NCI-H524 (cell line): ENCODE measurements around the gene RNF212B.
A peak's percentile ranks its signal among the peaks of the same experiment; 100 is the strongest.

Experiments used
- DNase-seq, 2 experiments: peaks; one replicate each; lab custom pipeline; 2025; lab: John Stamatoyannopoulos, UW

RNF212B gene

DNA sequence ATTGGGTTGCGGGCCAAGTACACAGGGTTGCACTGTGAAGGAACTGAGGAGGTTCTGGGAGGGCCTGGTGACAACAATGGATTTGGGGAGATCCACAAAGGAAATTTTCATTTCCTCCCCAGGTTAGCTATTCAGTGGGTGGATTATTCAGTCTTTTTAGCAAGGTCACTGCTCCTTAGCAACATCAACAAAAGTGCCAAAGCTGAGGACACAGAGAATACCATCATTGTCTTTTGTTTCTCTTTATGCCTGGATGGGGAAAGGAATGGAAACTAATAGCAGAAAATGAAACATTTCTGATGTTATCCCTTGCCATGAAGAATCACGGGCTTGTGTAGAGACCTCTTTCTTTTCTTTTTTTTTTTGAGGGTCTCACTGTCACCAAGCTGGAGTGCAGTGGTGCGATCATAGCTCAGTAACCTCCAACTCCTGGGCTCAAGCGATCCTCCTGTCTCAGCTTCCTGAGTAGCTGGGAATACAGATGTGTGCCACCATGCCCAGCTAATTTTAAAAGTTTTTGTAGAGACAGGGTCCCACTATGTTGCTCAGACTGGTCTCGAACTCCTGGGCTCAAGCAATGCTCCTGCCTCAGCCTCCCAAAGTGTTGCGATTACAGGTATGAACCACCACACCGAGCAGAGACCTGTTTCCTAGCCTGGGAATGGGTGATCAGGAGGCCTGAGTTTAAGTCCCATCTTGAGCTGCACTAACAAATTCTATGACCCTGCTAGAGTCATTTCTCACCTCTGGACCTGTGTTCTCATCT, 58.5 kb downstream of the RNF212B start:
- DNase-seq = no peak

DNA sequence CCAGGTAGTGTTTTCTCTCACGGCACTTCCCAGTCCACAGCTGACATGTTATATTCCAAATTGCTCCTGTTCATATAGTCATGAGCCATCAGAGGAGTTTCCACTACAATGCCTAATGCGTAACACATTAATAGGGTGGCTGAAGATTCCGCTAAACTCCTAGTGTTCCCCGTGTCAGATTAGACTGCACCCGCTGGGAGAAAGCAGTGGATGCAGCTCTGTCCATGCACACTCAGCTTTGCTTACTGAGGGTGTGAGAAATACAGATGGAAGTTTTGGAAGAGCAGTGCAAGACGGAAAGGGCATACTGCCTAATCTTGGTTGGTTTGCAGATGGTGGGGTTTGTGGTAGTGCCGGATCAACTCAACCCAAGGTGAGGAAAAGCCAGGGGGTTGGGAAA, 59.4 kb downstream of the RNF212B start:
- DNase-seq = no peak

GRCh38 chr14:23297611-23298277, 60.0 kb downstream of the RNF212B start:
- DNase-seq = no peak

- peak in 1 of 2 experiments; percentile 55 for DNase-seq
Observed at GRCh38 chr14:23299211-23299957, 61.6 kb downstream of the RNF212B start.

DNA sequence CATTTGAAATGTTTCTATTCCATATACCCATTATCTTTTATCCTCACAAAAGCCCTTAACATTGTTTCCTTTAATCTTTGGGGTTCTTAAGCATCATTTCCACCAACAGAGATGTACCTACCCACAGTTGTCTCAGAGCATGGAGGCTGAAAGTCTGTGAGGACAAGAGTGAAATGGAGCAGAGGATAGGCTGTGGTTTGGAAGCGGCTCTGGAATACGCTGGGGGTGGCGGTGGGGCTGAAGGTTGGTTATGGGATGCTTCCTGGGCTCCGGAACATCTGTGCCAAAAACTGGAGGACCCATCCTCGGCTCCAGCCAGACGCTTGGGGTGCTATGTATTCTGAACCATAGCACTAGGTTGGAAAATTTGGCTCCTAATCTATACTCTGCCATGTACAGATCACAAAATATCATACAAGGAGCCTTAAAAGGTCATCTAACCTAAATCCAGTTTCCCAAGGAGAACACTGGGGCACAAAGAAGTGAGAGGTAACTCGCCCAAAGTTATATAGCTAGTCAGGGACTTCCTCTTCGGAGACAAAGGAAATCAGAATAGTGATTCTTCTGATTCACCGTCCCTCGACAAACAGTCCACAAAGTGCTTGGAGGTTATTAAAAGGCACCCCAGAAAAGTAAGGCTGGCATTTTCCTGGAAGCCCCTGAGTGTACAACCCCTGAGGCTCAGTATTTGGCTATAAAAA, 62.4 kb downstream of the RNF212B start:
- DNase-seq = no peak

- DNase-seq = peak in 1 of 2 experiments; percentile 57
Observed at GRCh38 chr14:23300687-23301223, 63.0 kb downstream of the RNF212B start.

- DNase-seq = peak; percentile 99 to 100
Observed at GRCh38 chr14:23301288-23301968, 63.7 kb downstream of the RNF212B start.

- DNase-seq = no peak
Observed at GRCh38 chr14:23301969-23302289, 64.2 kb downstream of the RNF212B start.

GRCh38 chr14:23302290-23303225, 64.8 kb downstream of the RNF212B start, which contains the start of gene PPP1R3E:
Gene PPP1R3E, minus strand, starts transcription at chr14:23302859. Its CDS starts 283 bp downstream, at chr14:23302576.
- DNase-seq = peak; percentile 82 to 95

DNA sequence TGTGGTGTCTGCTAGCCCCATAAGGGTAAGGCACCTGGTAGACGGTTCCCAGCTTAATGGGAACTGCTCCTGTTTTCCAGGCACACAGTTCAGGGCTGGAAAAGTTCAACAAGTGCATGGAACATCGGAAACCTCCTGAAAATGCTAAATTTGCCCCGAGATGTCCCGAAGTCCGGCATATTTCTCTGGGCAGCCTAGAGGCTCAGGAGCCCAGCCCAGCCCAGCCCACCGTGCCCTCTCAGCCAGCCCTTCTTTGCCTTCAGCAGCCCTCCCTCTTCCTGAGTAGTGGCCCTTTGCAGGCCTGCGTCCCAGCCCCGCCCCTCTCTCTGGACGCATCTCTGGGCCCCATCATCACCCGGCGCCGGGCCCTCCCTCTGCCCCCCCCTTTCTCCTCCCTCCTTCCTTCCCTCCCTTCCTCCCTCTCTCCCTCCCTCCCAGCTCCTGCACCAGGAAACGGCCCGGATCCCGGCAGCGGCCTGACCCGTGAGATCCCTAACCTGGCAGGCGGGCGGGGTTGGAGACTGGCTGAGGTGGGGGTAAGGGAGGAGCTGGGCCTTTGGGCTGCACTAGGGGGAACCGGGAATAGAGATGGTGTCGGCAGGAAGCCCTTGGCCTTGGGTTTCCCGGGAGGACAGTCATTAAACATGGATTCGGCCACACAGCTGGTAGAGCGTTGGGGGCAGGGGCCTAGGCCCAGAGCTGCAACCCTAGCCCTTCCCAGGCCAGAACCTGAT, 68.8 kb downstream of the RNF212B start, which contains the start of gene BCL2L2:
Gene BCL2L2 (plus strand): TSS at position 422 of the 734 bp plus-strand sequence. CDS start 935 bp downstream, outside the sequence.
- peak; percentile 85 to 90 for DNase-seq

DNA sequence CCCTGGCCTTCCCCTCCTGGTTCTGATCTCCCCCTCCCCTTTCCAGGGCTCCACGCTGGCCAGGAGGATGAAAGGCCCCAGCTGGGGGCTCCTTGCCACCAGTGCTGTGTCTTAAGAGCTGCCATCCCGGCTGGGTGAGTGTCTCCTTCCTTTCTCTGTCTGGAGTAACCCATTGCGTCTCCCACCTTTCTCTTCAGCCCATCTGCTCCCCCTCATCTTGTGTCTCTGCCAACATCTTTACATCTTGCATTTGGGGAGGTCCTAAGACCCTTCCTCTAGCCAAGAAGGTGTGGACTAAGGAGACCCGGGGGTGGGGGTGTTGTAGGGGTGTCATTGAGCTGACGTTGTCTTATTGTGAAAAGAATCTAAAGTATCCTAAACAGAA, 69.4 kb downstream of the RNF212B start:
- peak in 1 of 2 experiments; percentile 31 for DNase-seq

- no peak for DNase-seq
Observed at GRCh38 chr14:23307687-23308644, 70.2 kb downstream of the RNF212B start.

- DNase-seq = no peak
Observed at GRCh38 chr14:23308721-23309445, 71.1 kb downstream of the RNF212B start.

GRCh38 chr14:23310546-23310945, 72.8 kb downstream of the RNF212B start:
- DNase-seq = no peak

GRCh38 chr14:23316300-23316699, 78.6 kb downstream of the RNF212B start:
- DNase-seq = no peak

DNA sequence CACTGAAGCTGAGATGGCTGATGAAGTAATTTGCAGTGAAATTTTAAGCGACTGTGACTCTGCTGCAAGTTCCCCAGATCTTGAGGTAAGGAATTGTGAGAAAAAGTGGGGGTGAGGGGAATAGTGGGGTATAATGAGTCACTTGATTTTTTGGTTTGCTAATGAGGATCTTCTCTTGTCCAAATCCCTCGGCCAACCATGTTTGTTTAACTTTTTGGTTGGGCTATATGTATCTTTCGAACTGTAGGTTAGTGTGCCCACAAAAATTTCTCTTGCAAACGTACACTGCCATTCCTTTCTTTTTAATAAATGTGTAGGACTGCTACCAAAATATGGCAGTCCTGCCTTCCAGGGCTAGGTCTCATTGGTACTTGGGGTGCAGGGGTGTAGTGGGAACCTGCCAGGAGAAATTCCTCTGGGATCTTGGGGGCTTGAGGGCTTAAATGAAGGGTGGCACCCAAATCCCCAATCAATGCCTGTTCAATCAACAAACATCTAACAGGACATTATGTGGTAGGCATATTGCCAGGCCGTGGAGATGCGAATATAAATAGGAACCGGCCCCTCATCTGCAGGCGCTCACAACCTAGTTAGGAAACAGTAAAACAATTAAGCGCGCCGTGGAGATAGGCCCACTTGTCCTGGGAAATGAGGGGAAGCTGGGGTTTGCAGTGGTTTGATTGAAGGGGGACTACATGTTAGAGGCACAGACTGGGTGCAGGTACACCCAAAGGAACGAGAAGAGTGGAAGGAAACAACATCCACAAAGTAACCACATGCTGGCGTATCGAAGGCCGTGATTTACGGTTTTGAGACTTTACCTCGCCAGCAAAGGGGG, 82.2 kb downstream of the RNF212B start:
- no peak for DNase-seq
